BE2C (cell line): ENCODE results near the gene MLANA.

Experiments used
- DNase-seq: peaks from one replicate; pipeline ENCODE4 v3.0.0-alpha.2; 2020
- H3K27me3 ChIP-seq: fragments of 250-450 bp; sonication (Bioruptor Pico); 2 replicates; pipeline ENCODE4 v1.5.1; 2020; ENCODE audit warnings: mild to moderate bottlenecking
- H3K36me3 ChIP-seq: fragments of 250-450 bp; sonication (Bioruptor Pico); 2 replicates; pipeline ENCODE4 v1.5.1; 2020; ENCODE audit warnings: mild to moderate bottlenecking
- H3K4me1 ChIP-seq: fragments of 250-450 bp; sonication (Bioruptor Pico); 2 replicates; pipeline ENCODE4 v1.5.1; 2020
- H3K4me3 ChIP-seq: 2 replicates; pipeline ENCODE4 v1.5.1; 2011; ENCODE audit warnings: low read depth, low read length
- H3K9me3 ChIP-seq: fragments of 250-450 bp; sonication (Bioruptor Pico); 2 replicates; pipeline ENCODE4 v1.5.1; 2020
- CTCF ChIP-seq: IDR thresholded peaks from 2 replicates; pipeline ENCODE4 v1.5.1; 2012; ENCODE audit warnings: mild to moderate bottlenecking, low read depth, low read length

Gene MLANA

DNA sequence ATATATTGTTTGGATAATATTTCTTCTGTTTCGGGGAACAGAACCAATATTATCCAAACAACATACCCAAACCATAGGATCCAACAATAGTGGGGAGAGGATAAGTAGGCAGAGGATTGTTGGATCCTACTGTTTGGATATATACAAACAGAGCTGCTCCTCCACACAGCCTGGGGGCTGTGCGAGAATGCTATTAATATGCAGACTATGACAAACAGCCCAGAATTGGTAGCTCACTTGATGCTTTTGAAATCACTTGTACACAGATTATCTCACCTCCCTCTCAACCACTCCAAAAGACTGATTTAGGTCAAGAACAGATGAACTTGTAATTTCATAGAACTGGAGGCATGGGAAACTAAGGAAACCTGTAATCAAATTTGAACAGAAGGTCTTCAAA lies 24.4 kb upstream of the MLANA start:
- no peaks in the 10 kb centered on the region for H3K27me3 ChIP-seq
- no peaks in the 10 kb centered on the region for H3K9me3 ChIP-seq
- no peak overlapping the region for H3K4me3 ChIP-seq
- H3K4me1 ChIP-seq = peaks cover 3% of the 10 kb centered on the region; the same call in 1 of the 2 replicates
- no peak for DNase-seq
- H3K36me3 ChIP-seq = no peaks in the 10 kb centered on the region
- TF ChIP-seq CTCF = no peak

DNA sequence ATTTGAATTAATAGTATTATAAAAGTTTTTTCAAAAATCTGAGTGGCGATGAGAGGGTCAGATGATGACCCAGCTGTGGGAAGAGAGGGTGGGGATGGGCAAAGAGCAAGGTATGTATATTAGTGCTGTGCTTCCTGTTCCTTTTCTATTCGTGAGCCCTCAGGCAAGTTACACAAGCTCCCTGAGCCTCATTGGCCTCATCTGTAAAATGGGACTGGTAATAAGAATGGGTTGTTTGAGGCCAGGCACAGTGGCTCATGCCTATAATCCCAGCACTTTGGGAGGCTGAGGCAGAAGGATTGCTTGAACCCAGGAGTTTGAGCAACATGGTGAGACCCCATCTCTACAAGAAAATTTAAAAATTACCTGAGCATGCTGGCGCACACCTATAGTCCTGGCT lies 24.0 kb upstream of the MLANA start:
- no peak for TF ChIP-seq CTCF
- Histone ChIP-seq H3K27me3 (no peaks in the 10 kb centered on the region), H3K9me3 (no peaks in the 10 kb centered on the region), H3K4me1 (peaks cover 3% of the 10 kb centered on the region; the same call in 1 of the 2 replicates), H3K36me3 (no peaks in the 10 kb centered on the region), H3K4me3 (no peak overlapping the region)
- DNase-seq = no peak

DNA sequence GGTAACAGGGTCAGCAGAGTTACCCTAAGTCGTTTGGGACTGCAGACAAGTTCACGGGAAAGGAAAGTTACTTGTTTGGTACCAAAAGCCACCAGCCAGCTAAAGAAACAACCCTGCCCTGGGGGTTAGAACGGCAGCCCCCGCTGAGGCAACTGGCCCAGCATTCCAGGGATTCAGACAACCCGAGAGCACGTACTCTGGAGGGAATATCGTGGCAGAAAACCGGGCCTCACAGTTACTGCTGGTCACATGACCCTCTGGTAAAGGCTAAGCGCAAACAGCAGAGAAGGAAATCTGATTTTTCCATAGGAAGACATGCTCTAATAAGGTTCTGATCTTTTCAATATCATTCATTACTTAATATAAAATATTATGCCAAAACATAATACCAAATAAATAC lies 22.5 kb upstream of the MLANA start:
- no peaks in the 10 kb centered on the region for H3K36me3 ChIP-seq
- no peak for DNase-seq
- H3K4me3 ChIP-seq = no peak overlapping the region
- no peaks in the 10 kb centered on the region for H3K27me3 ChIP-seq
- no peaks in the 10 kb centered on the region for H3K9me3 ChIP-seq
- no peak for TF ChIP-seq CTCF
- peaks cover 3% of the 10 kb centered on the region; the same call in 1 of the 2 replicates for H3K4me1 ChIP-seq

- Histone ChIP-seq H3K9me3 (no peaks in the 10 kb centered on the region), H3K4me3 (no peak overlapping the region), H3K36me3 (no peaks in the 10 kb centered on the region), H3K4me1 (peaks cover 3% of the 10 kb centered on the region; the same call in 1 of the 2 replicates), H3K27me3 (no peaks in the 10 kb centered on the region)
- DNase-seq = peak; percentile 24
- TF ChIP-seq CTCF = peak; percentile 55
Measured at GRCh38 chr9:5869315-5870019, 21.2 kb upstream of the MLANA start.

GRCh38 chr9:5870020-5870339 lies 20.7 kb upstream of the MLANA start:
- H3K4me1 ChIP-seq = peaks cover 3% of the 10 kb centered on the region; the same call in 1 of the 2 replicates
- H3K9me3 ChIP-seq = no peaks in the 10 kb centered on the region
- H3K36me3 ChIP-seq = no peaks in the 10 kb centered on the region
- no peak overlapping the region for H3K4me3 ChIP-seq
- no peak for TF ChIP-seq CTCF
- DNase-seq = no peak
- no peaks in the 10 kb centered on the region for H3K27me3 ChIP-seq

- H3K4me1 ChIP-seq = peaks cover 3% of the 10 kb centered on the region; the same call in 1 of the 2 replicates
- H3K27me3 ChIP-seq = no peaks in the 10 kb centered on the region
- no peak overlapping the region for H3K4me3 ChIP-seq
- H3K36me3 ChIP-seq = no peaks in the 10 kb centered on the region
- H3K9me3 ChIP-seq = no peaks in the 10 kb centered on the region
- TF ChIP-seq CTCF = no peak
- peak; percentile 53 for DNase-seq
Measured at GRCh38 chr9:5870691-5871090, 20.0 kb upstream of the MLANA start.
